Kidney epithelial cell (primary cell): ENCODE data around the gene LYPD6B. TPM values are rescaled to one million over a fixed set of nuclear protein-coding genes. Genes with fewer than 3 reads are reported as not detected.

Experiments used
- DNase-seq: peaks from one replicate; pipeline ENCODE4 v3.0.0-alpha.2; 2010; ENCODE audit warnings: low read depth
- H3K27me3 ChIP-seq: 2 replicates; pipeline ENCODE4 v1.6.0; 2011; ENCODE audit warnings: low read length; ENCODE audit not compliant: control insufficient read depth, insufficient read depth
- H3K36me3 ChIP-seq: 2 replicates; pipeline ENCODE4 v1.5.1; 2011; ENCODE audit warnings: low read length; ENCODE audit not compliant: control insufficient read depth, insufficient read depth
- H3K4me3 ChIP-seq: 2 replicates; pipeline ENCODE4 v1.5.1; 2011; ENCODE audit warnings: low read depth, mild to moderate bottlenecking, control low read depth, low read length
- CTCF ChIP-seq: IDR thresholded peaks from 2 replicates; pipeline ENCODE4 v1.5.1; 2011; ENCODE audit warnings: mild to moderate bottlenecking, moderate library complexity, low read length, control low read depth, inconsistent platforms; ENCODE audit not compliant: insufficient read depth, poor library complexity, severe bottlenecking
- total RNA-seq: library from RNA; depleted of rRNA; stranded (reverse); fragments of >200 nt; gene quantifications from 2 replicates; pipeline ENCODE4 v1.2.3, GENCODE V29; 2015

The LYPD6B gene
- total RNA-seq, 1 donor from 2014 or later, result 5.3 TPM

- no peak for TF ChIP-seq CTCF
- Histone ChIP-seq H3K36me3 (no peaks in the 10 kb centered on the region), H3K27me3 (no peaks in the 10 kb centered on the region), H3K4me3 (no peak overlapping the region)
- DNase-seq, result peak; percentile 79
These were observed 131.2 kb downstream of the LYPD6B start for GRCh38 chr2:149169656-149170055.

- no peak for TF ChIP-seq CTCF
- no peaks in the 10 kb centered on the region for H3K36me3 ChIP-seq
- no peak overlapping the region for H3K4me3 ChIP-seq
- H3K27me3 ChIP-seq, result no peaks in the 10 kb centered on the region
- DNase-seq, result no peak
These were observed 131.7 kb downstream of the LYPD6B start for GRCh38 chr2:149170156-149170555.

- no peak overlapping the region for H3K4me3 ChIP-seq
- DNase-seq, result no peak
- H3K36me3 ChIP-seq, result no peaks in the 10 kb centered on the region
- no peaks in the 10 kb centered on the region for H3K27me3 ChIP-seq
- TF ChIP-seq CTCF, result no peak
These were observed 132.4 kb downstream of the LYPD6B start for GRCh38 chr2:149170911-149171310.

GRCh38 chr2:149173220-149173619, 134.7 kb downstream of the LYPD6B start:
- H3K4me3 ChIP-seq, result no peak overlapping the region
- DNase-seq, result no peak
- no peaks in the 10 kb centered on the region for H3K27me3 ChIP-seq
- no peak for TF ChIP-seq CTCF
- H3K36me3 ChIP-seq, result no peaks in the 10 kb centered on the region

GRCh38 chr2:149175956-149176355, 137.5 kb downstream of the LYPD6B start:
- Histone ChIP-seq H3K36me3 (no peaks in the 10 kb centered on the region), H3K4me3 (no peak overlapping the region), H3K27me3 (no peaks in the 10 kb centered on the region)
- no peak for DNase-seq
- no peak for TF ChIP-seq CTCF

- no peak for TF ChIP-seq CTCF
- DNase-seq, result no peak
These were observed 140.1 kb downstream of the LYPD6B start for GRCh38 chr2:149178612-149179011.

More at GRCh38 chr2:149178612-149179011, 140.1 kb downstream of the LYPD6B start:
- H3K4me3 ChIP-seq, result no peak overlapping the region
- no peaks in the 10 kb centered on the region for H3K36me3 ChIP-seq
- no peaks in the 10 kb centered on the region for H3K27me3 ChIP-seq
